DND-41 (cell line): ENCODE data around the gene LONP2.
A peak's percentile ranks its signal among the peaks of the same experiment; 100 is the strongest.

ENCODE experiments used
- ATAC-seq: fragments of 200-7000 bp; cut with Tn5 transposase; 3 replicates; pipeline ENCODE4 v1.9.1; 2021; ENCODE audit warnings: low read depth; ENCODE audit not compliant: insufficient read depth
- DNase-seq: peaks from one replicate; pipeline ENCODE4 v3.0.0-alpha.2; 2020
- H2AFZ ChIP-seq: 2 replicates; pipeline ENCODE4 v1.6.0; 2012; ENCODE audit warnings: low read depth, low read length
- H3K27ac ChIP-seq: 2 replicates; pipeline ENCODE4 v1.5.1; 2012; ENCODE audit warnings: low read length, inconsistent platforms
- H3K27me3 ChIP-seq: fragments of 200-600 bp; sonication (generic); 2 replicates; pipeline ENCODE4 v1.6.0; 2012; ENCODE audit warnings: low read length, mild to moderate bottlenecking, inconsistent platforms; ENCODE audit not compliant: insufficient read depth, poor library complexity
- H3K36me3 ChIP-seq: 2 replicates; pipeline ENCODE4 v1.5.1; 2012; ENCODE audit warnings: low read length, inconsistent platforms; ENCODE audit not compliant: insufficient read depth
- H3K4me1 ChIP-seq: 2 replicates; pipeline ENCODE4 v1.5.1; 2012; ENCODE audit warnings: mild to moderate bottlenecking, low read length; ENCODE audit not compliant: insufficient read depth
- H3K4me2 ChIP-seq: 2 replicates; pipeline ENCODE4 v1.6.0; 2012; ENCODE audit warnings: mild to moderate bottlenecking, moderate library complexity, low read length, inconsistent platforms; ENCODE audit not compliant: insufficient read depth
- H3K4me3 ChIP-seq, 2 experiments: fragments of 200-600 bp in 1 of 2; shearing (Covaris generic) in 1 of 2; 2 replicates each; pipeline ENCODE4 v1.5.1; 2012 to 2016; ENCODE audit warnings: inconsistent platforms in 2 of 2, low read length in 2 of 2, mild to moderate bottlenecking in 2 of 2, low read depth in 1 of 2, moderate library complexity in 1 of 2
- H3K79me2 ChIP-seq: 2 replicates; pipeline ENCODE4 v1.6.0; 2012; ENCODE audit warnings: low read length, inconsistent platforms; ENCODE audit not compliant: insufficient read depth
- H3K9ac ChIP-seq: 2 replicates; pipeline ENCODE4 v1.6.0; 2012; ENCODE audit warnings: low read depth, mild to moderate bottlenecking, inconsistent platforms, low read length, moderate library complexity
- H3K9me3 ChIP-seq: 2 replicates; pipeline ENCODE4 v1.5.1; 2012; ENCODE audit warnings: low read length, moderate library complexity, mild to moderate bottlenecking, inconsistent platforms; ENCODE audit not compliant: insufficient read depth, severe bottlenecking
- H4K20me1 ChIP-seq: 2 replicates; pipeline ENCODE4 v1.6.0; 2012; ENCODE audit warnings: low read length; ENCODE audit not compliant: insufficient read depth
- CTCF ChIP-seq: IDR thresholded peaks from 2 replicates; pipeline ENCODE4 v1.5.1; 2012; ENCODE audit warnings: borderline replicate concordance, low read length, moderate library complexity, mild to moderate bottlenecking; ENCODE audit not compliant: poor library complexity, severe bottlenecking; ENCODE audit errors: extremely low read depth
- EZH2 ChIP-seq: IDR thresholded peaks from 3 replicates; pipeline ENCODE4 v1.6.1; 2012; ENCODE audit warnings: borderline replicate concordance, low read depth, mild to moderate bottlenecking, moderate library complexity, low read length, inconsistent platforms; ENCODE audit not compliant: severe bottlenecking

LONP2 gene

GRCh38 chr16:48381201-48381600, 137.1 kb downstream of the LONP2 start:
- Histone ChIP-seq H3K4me3 (no peak overlapping the region), H3K27ac (no peak overlapping the region), H3K79me2 (peaks cover 90% of the 10 kb centered on the region), H3K36me3 (no peaks in the 10 kb centered on the region), H3K4me2 (peak overlapping the region; percentile 74; the same call in 1 of the 2 replicates), H3K9ac (no peak overlapping the region), H3K9me3 (no peaks in the 10 kb centered on the region), H3K4me1 (peaks cover 55% of the 10 kb centered on the region), H4K20me1 (peaks cover 77% of the 10 kb centered on the region), H2AFZ (no peak overlapping the region), H3K27me3 (no peaks in the 10 kb centered on the region)
- ATAC-seq (no peak), DNase-seq (no peak)
- no peak for TF ChIP-seq EZH2
- no peak for TF ChIP-seq CTCF

- ATAC-seq (no peak), DNase-seq (no peak)
- TF ChIP-seq CTCF (no peak), EZH2 (no peak)
- Histone ChIP-seq H3K9ac (no peak overlapping the region), H3K27me3 (no peaks in the 10 kb centered on the region), H3K4me1 (peaks cover 55% of the 10 kb centered on the region), H3K4me3 (no peak overlapping the region), H4K20me1 (peaks cover 72% of the 10 kb centered on the region), H3K4me2 (peak overlapping the region; percentile 74; the same call in 1 of the 2 replicates), H3K79me2 (peaks cover 81% of the 10 kb centered on the region), H2AFZ (no peak overlapping the region), H3K27ac (no peak overlapping the region), H3K36me3 (no peaks in the 10 kb centered on the region), H3K9me3 (no peaks in the 10 kb centered on the region)
These were observed 138.0 kb downstream of the LONP2 start for GRCh38 chr16:48382131-48382530.

GRCh38 chr16:48383009-48383876, 139.1 kb downstream of the LONP2 start:
- Histone ChIP-seq H3K27ac (peak overlapping the region; percentile 58; the same call in 1 of the 2 replicates), H2AFZ (no peak overlapping the region), H3K9me3 (no peaks in the 10 kb centered on the region), H4K20me1 (peaks cover 62% of the 10 kb centered on the region), H3K36me3 (no peaks in the 10 kb centered on the region), H3K4me3 (peak overlapping the region; percentile 47 to 71; a peak in 3 of 4 replicates), H3K4me2 (peak overlapping the region; percentile 74), H3K79me2 (peaks cover 70% of the 10 kb centered on the region), H3K4me1 (peaks cover 53% of the 10 kb centered on the region), H3K9ac (peak overlapping the region; percentile 96), H3K27me3 (no peaks in the 10 kb centered on the region)
- DNase-seq (no peak), ATAC-seq (no peak)
- no peak for TF ChIP-seq CTCF
- TF ChIP-seq EZH2 = no peak
